GM12878 (cell line): ENCODE results near the gene BLNK. TPM values are rescaled to one million over a fixed set of nuclear protein-coding genes. Genes with fewer than 3 reads are reported as not detected.

Experiments used
- ATAC-seq: fragments of 200-7000 bp; cut with Tn5 transposase; 3 replicates; pipeline ENCODE4 v1.9.1; 2020; ENCODE audit warnings: mild to moderate bottlenecking, moderate library complexity
- BruUV-seq: library from RNA; stranded (reverse); fragments of 400-500 nt; replicated peaks from 2 replicates; lab custom pipeline; 2021; lab: Mats Ljungman, UMichigan
- CTCF ChIA-PET: fragments of 300-600 bp; sonication (Branson Sonifier 250); formaldehyde crosslinking; extraction: SDS; loops from one replicate; lab custom pipeline; 2021; ENCODE audit warnings: inconsistent platforms; lab: Yijun Ruan, JAX
- POLR2A ChIA-PET: fragments of 350-600 bp; formaldehyde crosslinking; extraction: SDS; loops from one replicate; lab custom pipeline; 2021; ENCODE audit warnings: inconsistent platforms; lab: Charles Lee
- RAD21 ChIA-PET: fragments of 300-600 bp; sonication (Branson Sonifier 250); formaldehyde crosslinking; loops from one replicate; lab custom pipeline; 2023; ENCODE audit warnings: antibody characterized with exemption; ENCODE audit not compliant: unreplicated experiment; lab: Charles Lee
- SMC1A ChIA-PET: fragments of 300-600 bp; sonication (Branson Sonifier 250); formaldehyde crosslinking; loops from one replicate; lab custom pipeline; 2023; ENCODE audit not compliant: unreplicated experiment, uncharacterized antibody; lab: Charles Lee
- DNase-seq: peaks from one replicate; pipeline ENCODE4 v3.0.0-alpha.2; 2011; ENCODE audit warnings: low read depth, low spot score
- FAIRE-seq: peaks from 3 replicates; lab custom pipeline; 2011; peaks lifted over from hg19 to GRCh38; lab: Jason Lieb, UNC
- H2AFZ ChIP-seq: 2 replicates; pipeline ENCODE4 v1.6.0; 2011; ENCODE audit warnings: low read depth, low read length, control low read depth; ENCODE audit not compliant: control insufficient read depth
- H3K27ac ChIP-seq: 2 replicates; pipeline ENCODE4 v1.5.1; 2011; ENCODE audit warnings: control low read depth; ENCODE audit not compliant: control insufficient read depth, insufficient read depth
- H3K27me3 ChIP-seq, 2 experiments: replicated peaks in 1 of 2; 2 replicates each; pipeline versions ENCODE4 v1.6.0 to v1.6.1; 2011; ENCODE audit warnings: low read length in 1 of 2; ENCODE audit not compliant: control insufficient read depth in 2 of 2, insufficient read depth in 2 of 2
- H3K36me3 ChIP-seq, 2 experiments: 2 replicates each; pipeline ENCODE4 v1.5.1; 2011; ENCODE audit warnings: low read length in 1 of 2; ENCODE audit not compliant: control insufficient read depth in 2 of 2, insufficient read depth in 2 of 2
- H3K4me1 ChIP-seq: 2 replicates; pipeline ENCODE4 v1.6.1; 2011; ENCODE audit warnings: mild to moderate bottlenecking, low read length, moderate library complexity, mixed read lengths; ENCODE audit not compliant: control insufficient read depth, insufficient read depth
- H3K4me2 ChIP-seq: 2 replicates; pipeline ENCODE4 v1.6.0; 2011; ENCODE audit warnings: control low read depth; ENCODE audit not compliant: control insufficient read depth, insufficient read depth
- H3K4me3 ChIP-seq: fragments of 200-600 bp; sonication (generic); 2 replicates; pipeline ENCODE4 v1.5.1; 2016
- H3K79me2 ChIP-seq: 2 replicates; pipeline ENCODE4 v1.6.0; 2011; ENCODE audit warnings: low read length; ENCODE audit not compliant: control insufficient read depth, insufficient read depth
- H3K9ac ChIP-seq: 2 replicates; pipeline ENCODE4 v1.8.0; 2011; ENCODE audit warnings: low read length, control low read depth, mixed read lengths; ENCODE audit not compliant: control insufficient read depth, insufficient read depth
- H3K9me3 ChIP-seq: replicated peaks from 3 replicates; pipeline ENCODE4 v1.5.1; 2011; ENCODE audit warnings: mild to moderate bottlenecking, low read length; ENCODE audit not compliant: control insufficient read depth, insufficient read depth
- H4K20me1 ChIP-seq: 2 replicates; pipeline ENCODE4 v1.6.0; 2011; ENCODE audit not compliant: control insufficient read depth, insufficient read depth
- ELK1 ChIP-seq: IDR thresholded peaks from 2 replicates; pipeline ENCODE4 v1.6.1; 2012; ENCODE audit warnings: low read depth, low read length, improper control_type of control experiment
- PML ChIP-seq: IDR thresholded peaks from 2 replicates; pipeline ENCODE4 v1.6.1; 2012; ENCODE audit warnings: low read length, inconsistent platforms
- TBL1XR1 ChIP-seq: IDR thresholded peaks from 2 replicates; pipeline ENCODE4 v1.6.1; 2012; ENCODE audit warnings: low read depth, low read length, improper control_type of control experiment
- WGBS: methylation state at CpG from one replicate; pipeline ENCODE4 v1.1.6; 2016; ENCODE audit warnings: low lambda C conversion rate; ENCODE audit not compliant: insufficient replicate concordance, insufficient coverage; ENCODE audit errors: missing lambda C conversion rate; 5-methylcytosine and 5-hydroxymethylcytosine counted together
- in situ Hi-C: fragments of 300-500 bp; cut with MboI; formaldehyde crosslinking; loops from 9 replicates; pipeline ENCODE4 v1.14.3; 2018; ENCODE audit warnings: mixed read lengths
- intact Hi-C: fragments of 100-400 bp; cut with micrococcal nuclease; formaldehyde crosslinking; loops from one replicate; pipeline ENCODE4 v1.14.2; 2022; ENCODE audit not compliant: unreplicated experiment
- polyA plus RNA-seq, 11 experiments: library from polyadenylated mRNA; depleted of rRNA in 4 of 11; unstranded in 6 of 11; stranded (reverse) in 5 of 11; fragments of >200 nt; fragmentation: Nextera tagmentation in 4 of 11; fragmentation: Illumina TruSeq in 1 of 11; extraction: Ambion mirVana in 4 of 11; extraction: Trizol in 1 of 11; gene quantifications; 1 replicate in 1 of 11; 2 replicates in 10 of 11; pipeline versions ENCODE4 v1.2.1 to v1.2.3, GENCODE V29; 2011 to 2016; ENCODE audit warnings: inconsistent platforms in 2 of 11, missing spikeins in 2 of 11, low read depth in 1 of 11
- total RNA-seq, 4 experiments: library from RNA; depleted of rRNA in 3 of 4; stranded (reverse); fragments of >200 nt in 3 of 4; fragmentation: Illumina TruSeq in 1 of 4; extraction: Trizol in 1 of 4; gene quantifications; 2 replicates each; pipeline versions ENCODE4 v1.2.1 to v1.2.3, GENCODE V29; 2013 to 2021

The BLNK gene
- total and polyA plus RNA-seq, 10 of the 15 experiments (the other 5 are each of a cell fraction or from before 2014, with no cell fraction given) = 79.5 to 201 (median 139) TPM

GRCh38 chr10:96229568-96230030, 41.8 kb downstream of the BLNK start (continued):
- no peak for TF ChIP-seq ELK1

GRCh38 chr10:96228408-96228994, 42.9 kb downstream of the BLNK start:
- peaks cover 30 to 59% of the 10 kb centered on the region in 2 experiments for H3K36me3 ChIP-seq
- no peaks in the 10 kb centered on the region for H4K20me1 ChIP-seq
- BruUV-seq = TSS peak; percentile 37
- no peak overlapping the region for H3K4me2 ChIP-seq
- H3K9ac ChIP-seq = no peak overlapping the region
- no peak overlapping the region for H3K27ac ChIP-seq
- ChIA-PET SMC1A (interaction anchor here (0.6 to 12.1 kb wide), 23 partner anchors 11 to 211 kb away, joined by 3 to 424 read pairs (median 8); partner anchors contain the start of gene BLNK), CTCF (interaction anchor here (0.6 to 23.4 kb wide), 30 partner anchors 11 to 385 kb away, joined by 3 to 790 read pairs (median 6); partner anchors contain the start of genes BLNK, OPALIN and ZNF518A), POLR2A (interaction anchor here (0.7 to 3.7 kb wide), 6 partner anchors 39 to 67 kb away, joined by 5 to 60 read pairs (median 12); partner anchors contain the start of gene BLNK), RAD21 (interaction anchor here (0.7 to 14.2 kb wide), 18 partner anchors 9 to 467 kb away, joined by 3 to 428 read pairs (median 10); partner anchors contain the start of gene BLNK)
- peaks cover 6% of the 10 kb centered on the region for H3K79me2 ChIP-seq
- no peak overlapping the region for H3K4me3 ChIP-seq
- no peak for DNase-seq
- H3K9me3 ChIP-seq = no peaks in the 10 kb centered on the region
- intact Hi-C loops = no loop called here
- peaks cover 9% of the 10 kb centered on the region for H3K4me1 ChIP-seq
- no peaks in the 10 kb centered on the region for H3K27me3 ChIP-seq
- no peak overlapping the region for H2AFZ ChIP-seq
- in situ Hi-C loops = loop anchor here (5.0 kb wide), 1 partner anchor 69 kb away; no protein-coding TSS in a partner anchor
- 97% methylated on average over 9 of the region's 9 CpGs for WGBS
- no peak for ATAC-seq
- TF ChIP-seq TBL1XR1 = no peak
- 0 out of 2 replicates have a peak, but pooled peaks have one; percentile 1 for TF ChIP-seq PML
- FAIRE-seq = no peak
